GM18508 (cell line): Measurements from ENCODE around the gene ROR2.

ENCODE experiments used
- ATAC-seq: cut with Tn5 transposase; IDR thresholded peaks from one replicate; pipeline ENCODE4 v1.9.1; 2021; ENCODE audit warnings: moderate number of reproducible peaks; ENCODE audit not compliant: insufficient read depth, unreplicated experiment

ROR2 gene

GRCh38 chr9:91847581-91848091 lies 102.4 kb downstream of the ROR2 start:
- ATAC-seq: no peak

- ATAC-seq: no peak
Measured at GRCh38 chr9:91845879-91846278, 104.1 kb downstream of the ROR2 start.

DNA sequence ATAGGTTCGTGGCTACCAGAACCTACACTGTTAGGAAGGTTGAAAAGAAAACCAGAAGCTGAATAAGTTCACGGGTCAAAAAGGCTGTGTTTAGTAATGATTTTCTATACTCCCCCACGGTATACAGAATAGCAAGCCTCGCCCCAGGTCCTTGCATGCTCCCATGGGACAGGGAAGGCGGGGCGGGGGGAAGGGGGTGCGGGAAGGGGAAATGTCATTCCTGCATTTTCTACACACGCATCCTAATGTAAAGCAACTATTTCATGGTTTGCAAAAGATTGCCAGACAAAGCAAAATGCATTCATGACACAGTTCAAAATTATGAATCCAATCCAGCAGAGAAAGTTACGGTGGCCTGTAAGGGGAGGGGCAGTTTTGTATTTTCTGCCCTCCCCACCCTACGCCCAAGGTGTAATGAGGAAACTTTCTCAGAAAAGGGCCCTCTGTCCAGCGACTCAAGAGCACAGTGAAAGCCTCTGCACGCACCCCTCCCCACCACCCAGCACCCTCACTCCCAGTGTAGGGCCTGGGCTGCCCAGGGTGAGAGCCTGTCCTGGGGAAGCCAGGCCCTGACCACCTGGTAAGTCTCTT lies 105.2 kb downstream of the ROR2 start:
- ATAC-seq: no peak

DNA sequence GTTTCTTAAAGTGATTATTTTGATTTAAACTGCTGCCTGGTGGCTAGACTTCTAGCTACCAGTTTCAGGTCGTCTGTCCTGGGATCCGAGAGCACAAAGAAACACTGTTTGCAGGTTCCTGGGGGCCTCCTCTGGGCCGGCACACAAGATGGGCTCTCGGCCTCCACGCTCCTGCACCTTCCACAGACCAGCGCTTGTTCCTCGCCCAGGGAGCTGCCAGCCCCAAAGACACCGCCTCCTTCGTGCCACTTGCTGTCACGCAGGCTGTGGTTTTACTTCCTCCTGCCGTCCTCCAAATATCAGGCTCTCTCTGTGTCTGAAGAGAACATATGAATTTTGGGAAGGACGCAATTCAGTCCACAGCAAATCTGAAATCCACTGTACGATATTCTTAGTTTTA lies 105.8 kb downstream of the ROR2 start:
- ATAC-seq: no peak

DNA sequence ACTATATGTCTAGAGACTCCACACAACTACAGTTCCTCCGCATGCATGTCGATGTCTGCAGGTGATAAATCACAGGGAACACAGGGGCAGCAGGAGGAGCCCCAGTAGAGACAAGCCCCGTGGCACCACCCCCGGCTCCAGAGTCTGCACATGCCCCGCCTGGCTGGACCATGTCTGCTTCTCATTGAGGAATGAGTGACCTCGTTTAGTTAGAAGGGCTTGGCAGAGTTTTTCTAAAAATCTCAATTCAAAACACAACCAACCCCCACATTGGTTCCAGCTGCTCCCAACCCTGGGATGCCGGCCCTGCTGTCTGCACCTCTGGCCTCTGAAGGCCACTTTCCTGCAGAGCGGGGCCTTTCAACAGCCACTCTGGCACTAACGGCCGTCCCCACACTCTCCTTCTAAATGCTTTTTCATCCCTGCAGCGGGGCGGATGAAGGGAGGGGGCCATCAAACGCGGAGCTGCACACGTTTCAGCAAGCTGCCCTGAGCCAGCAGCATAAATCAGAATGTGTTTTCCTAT lies 106.3 kb downstream of the ROR2 start:
- ATAC-seq: no peak

GRCh38 chr9:91843093-91843492 lies 106.9 kb downstream of the ROR2 start:
- no peak for ATAC-seq

DNA sequence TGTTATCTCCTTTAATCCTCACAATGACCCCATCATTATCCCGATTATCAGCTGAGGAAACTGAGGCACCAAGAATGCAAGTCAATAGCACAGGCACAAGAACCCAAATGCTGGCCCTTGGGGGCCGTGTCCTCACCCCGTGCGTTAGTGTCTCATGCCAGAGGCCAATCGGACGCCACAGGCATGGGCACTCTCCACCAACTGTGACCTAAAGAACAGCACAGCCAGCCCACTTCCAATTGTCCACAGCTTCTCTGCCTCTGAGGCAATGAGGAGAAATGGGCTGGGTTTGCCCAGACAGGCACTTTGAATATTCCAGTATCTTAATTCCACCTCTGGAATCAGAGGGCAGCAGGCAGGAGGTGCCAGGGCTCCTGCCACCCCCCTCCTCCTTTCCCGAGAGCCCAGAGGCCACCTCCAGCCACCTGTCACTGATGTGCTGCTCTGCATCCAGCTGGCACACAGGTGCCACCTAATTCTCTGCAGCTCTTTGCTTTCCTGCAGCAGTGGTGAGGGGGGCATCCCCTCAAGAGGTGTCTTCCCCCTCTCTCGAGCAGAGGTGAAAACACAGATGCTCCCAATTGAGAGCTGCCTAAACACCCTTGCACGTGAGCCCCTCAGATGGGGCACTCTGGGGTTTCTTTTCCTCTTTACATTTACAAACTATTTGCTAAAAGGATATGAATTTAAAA lies 107.5 kb downstream of the ROR2 start:
- ATAC-seq: no peak

DNA sequence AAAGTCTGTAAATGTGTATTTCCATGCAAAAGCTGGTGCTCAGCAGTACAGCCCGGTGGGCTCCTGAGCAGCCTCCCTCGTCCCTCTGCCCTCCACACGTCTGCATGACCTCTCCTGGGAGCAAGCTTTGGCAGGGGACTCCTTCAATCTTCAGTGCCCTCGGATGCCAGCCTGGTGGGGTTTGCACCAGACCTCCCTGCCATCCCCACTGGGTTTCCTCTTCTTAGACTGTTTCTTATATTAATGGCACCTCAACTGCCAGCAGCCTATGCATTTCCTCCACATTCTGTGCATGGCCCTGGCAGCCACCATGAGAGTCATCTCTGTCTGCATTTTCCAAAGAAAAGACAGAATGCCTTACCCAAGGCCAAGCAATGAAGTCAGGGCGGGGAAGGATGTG lies 108.4 kb downstream of the ROR2 start:
- no peak for ATAC-seq

GRCh38 chr9:91840882-91841281 lies 109.1 kb downstream of the ROR2 start:
- ATAC-seq: no peak

DNA sequence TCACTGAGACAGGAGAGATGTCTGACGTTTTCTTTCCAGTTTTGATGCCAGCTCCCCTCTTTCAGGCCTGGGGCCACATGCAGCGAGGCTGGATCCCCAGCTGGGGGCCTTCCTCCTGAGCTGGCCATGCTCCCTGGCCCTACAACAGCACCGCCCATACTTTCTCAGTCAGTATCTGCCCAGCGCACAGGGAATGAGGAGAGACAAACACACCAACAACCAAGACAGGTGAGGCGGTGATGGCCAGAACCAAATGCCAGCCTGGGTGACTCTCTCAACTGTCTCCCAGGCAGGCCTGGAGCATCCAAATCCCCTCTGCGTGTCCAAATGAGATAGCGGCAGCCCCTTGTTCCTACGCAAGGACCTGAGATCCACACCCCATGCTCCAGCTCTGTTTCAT lies 109.6 kb downstream of the ROR2 start:
- no peak for ATAC-seq

- ATAC-seq: no peak
Measured at GRCh38 chr9:91839926-91840465, 110.0 kb downstream of the ROR2 start.

- no peak for ATAC-seq
Measured at GRCh38 chr9:91837981-91838731, 111.9 kb downstream of the ROR2 start.

DNA sequence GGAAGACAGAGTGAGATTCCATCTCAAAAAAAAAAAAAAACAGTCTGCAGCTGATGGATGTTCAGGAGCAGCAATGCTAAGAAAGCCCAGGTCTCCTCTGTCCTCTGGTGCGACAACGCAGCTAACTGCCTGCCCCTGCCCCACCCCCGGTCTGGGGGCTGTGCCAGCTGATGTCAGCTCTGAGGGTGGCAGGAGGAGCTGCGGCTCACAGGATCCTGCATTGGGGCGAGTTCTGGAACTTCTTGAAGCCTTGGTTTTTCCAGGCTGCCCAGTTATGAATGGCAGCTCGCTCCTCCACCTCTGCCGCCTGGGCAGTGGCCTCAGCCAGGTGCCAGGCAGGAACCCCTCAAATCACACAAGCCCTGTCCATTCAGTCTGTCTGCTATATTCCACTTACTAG lies 113.5 kb downstream of the ROR2 start:
- no peak for ATAC-seq

DNA sequence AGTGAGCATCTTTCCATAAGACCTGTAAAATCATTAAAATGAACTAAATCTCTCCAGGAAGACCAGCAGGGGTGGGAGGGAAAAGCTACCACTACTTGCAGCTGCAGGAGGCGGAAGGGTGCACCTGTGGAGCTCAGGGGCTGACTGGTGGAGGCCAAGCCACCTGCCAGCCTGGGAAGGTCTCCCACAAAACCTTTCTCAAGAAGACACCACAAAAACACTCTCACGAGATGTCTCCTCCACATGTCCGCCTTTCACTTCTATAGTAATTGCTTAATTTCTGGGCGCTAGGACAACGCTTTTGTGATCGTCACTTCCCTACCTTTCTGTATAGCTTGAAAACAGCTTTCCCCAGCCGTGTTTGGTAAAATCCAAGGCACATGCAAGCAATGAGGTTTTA lies 114.4 kb downstream of the ROR2 start:
- ATAC-seq: no peak

DNA sequence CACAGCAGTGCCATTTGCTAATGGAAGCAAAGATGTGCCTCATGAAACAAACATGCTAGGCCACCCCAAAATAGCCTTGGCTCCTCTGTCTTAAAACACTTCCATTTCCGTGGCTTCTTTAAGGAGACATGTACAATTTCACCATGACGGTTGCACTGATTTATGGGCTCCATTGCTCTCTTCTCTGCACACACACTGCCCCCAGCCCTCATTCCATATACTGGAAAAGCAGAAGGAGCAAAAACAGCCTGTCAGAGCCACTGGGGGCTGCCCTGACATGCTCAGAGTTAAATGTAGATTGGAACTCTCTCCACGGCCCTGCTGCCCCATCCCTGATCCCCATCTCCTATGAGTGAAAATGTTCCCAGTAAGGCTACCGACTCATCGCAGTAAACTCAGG lies 114.8 kb downstream of the ROR2 start:
- ATAC-seq: no peak

- no peak for ATAC-seq
Measured at GRCh38 chr9:91834740-91835139, 115.3 kb downstream of the ROR2 start.

GRCh38 chr9:91833878-91834255 lies 116.2 kb downstream of the ROR2 start:
- ATAC-seq: no peak

GRCh38 chr9:91833096-91833877 lies 116.7 kb downstream of the ROR2 start:
- no peak for ATAC-seq

GRCh38 chr9:91832322-91832721 lies 117.7 kb downstream of the ROR2 start:
- ATAC-seq: no peak

GRCh38 chr9:91825866-91826265 lies 124.2 kb downstream of the ROR2 start:
- ATAC-seq: no peak
